Skeletal muscle cell (primary cell): Measurements from ENCODE around the gene RPIA.
"Not testable (repeated sequence)": the region's sequence is repeated elsewhere in the genome, so short reads cannot be mapped to it uniquely, and the experiment has no call there.

Experiments
- DNase-seq: peaks from one replicate; pipeline ENCODE4 v3.0.0-alpha.2; 2010; ENCODE audit warnings: low read depth
- H3K4me3 ChIP-seq: 2 replicates; pipeline ENCODE4 v1.5.1; 2011; ENCODE audit warnings: low read depth, mild to moderate bottlenecking, control low read depth, low read length, moderate library complexity

RPIA gene

GRCh38 chr2:88764141-88764849 is 72.8 kb downstream of the RPIA start:
- no peak overlapping the region for H3K4me3 ChIP-seq

GRCh38 chr2:88764850-88765153 is 73.3 kb downstream of the RPIA start:
- no peak for DNase-seq
- H3K4me3 ChIP-seq: peak overlapping the region; percentile 46

More at GRCh38 chr2:88764141-88764849, 72.8 kb downstream of the RPIA start:
- DNase-seq: no peak

GRCh38 chr2:88765154-88765888 is 73.8 kb downstream of the RPIA start:
- no peak for DNase-seq
- H3K4me3 ChIP-seq: peak overlapping the region; percentile 46

GRCh38 chr2:88765889-88766481 is 74.5 kb downstream of the RPIA start:
- peak overlapping the region; percentile 46 for H3K4me3 ChIP-seq
- not testable (repeated sequence) for DNase-seq

GRCh38 chr2:88770016-88770415 is 78.5 kb downstream of the RPIA start:
- no peak for DNase-seq
- H3K4me3 ChIP-seq: no peak overlapping the region

- DNase-seq, H3K4me3 ChIP-seq: not testable (repeated sequence)
Measured at GRCh38 chr2:88773233-88774028, 82.0 kb downstream of the RPIA start.

- DNase-seq, H3K4me3 ChIP-seq: not testable (repeated sequence)
Measured at GRCh38 chr2:88789213-88789612, 97.7 kb downstream of the RPIA start.

GRCh38 chr2:88795932-88796331 is 104.5 kb downstream of the RPIA start:
- H3K4me3 ChIP-seq, DNase-seq: not testable (repeated sequence)

- not testable (repeated sequence) for H3K4me3 ChIP-seq, DNase-seq
Measured at GRCh38 chr2:88796523-88796922, 105.0 kb downstream of the RPIA start.

GRCh38 chr2:88797164-88797563 is 105.7 kb downstream of the RPIA start:
- DNase-seq, H3K4me3 ChIP-seq: not testable (repeated sequence)
